ENCODE data around the gene GRPEL2. TPM values are rescaled to one million over a fixed set of nuclear protein-coding genes. Genes with fewer than 3 reads are reported as not detected.
A peak's percentile ranks its signal among the peaks of the same experiment; 100 is the strongest.

Gene GRPEL2
- total RNA-seq, 4 donors from 2014 or later: 6.6 to 12.4 (median 10.2) TPM

DNA sequence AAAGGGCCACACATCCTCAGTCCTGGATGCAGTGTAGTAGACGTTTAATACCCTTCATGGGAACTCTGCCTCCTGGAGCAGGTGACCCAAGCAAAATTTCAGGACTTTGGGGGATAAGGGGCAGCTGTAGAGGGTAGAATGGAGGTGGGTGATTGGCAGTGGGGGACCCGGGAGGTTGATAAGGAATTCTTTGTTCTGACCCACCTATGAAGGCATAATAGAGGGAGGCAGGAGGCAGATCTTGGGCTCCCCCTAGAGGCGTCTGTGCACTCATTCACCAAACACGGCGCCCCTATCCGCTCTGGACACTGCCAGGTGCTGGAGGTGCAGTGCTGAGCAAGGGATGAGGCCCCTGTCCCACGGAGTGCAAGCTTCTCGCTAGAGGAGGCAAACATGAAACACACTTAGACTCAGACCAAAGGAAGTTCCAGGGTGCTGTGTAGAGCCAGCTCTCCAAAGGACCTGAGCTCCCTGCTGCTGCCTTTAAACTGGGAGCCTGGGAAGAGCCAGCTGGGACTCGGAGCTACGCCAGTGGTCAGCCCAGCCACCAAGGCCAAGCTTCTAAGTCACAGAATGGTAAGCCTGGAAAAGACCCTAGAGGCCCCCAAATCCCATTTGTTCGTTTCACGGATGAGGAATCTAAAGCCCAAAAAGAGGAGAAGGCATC, 26.1 kb downstream of the GRPEL2 start:
- WGBS, 2 donors: 38 to 49% methylated on average over 12 of the region's 12 CpGs
- no peak overlapping the region for H3K4me3 ChIP-seq (ENCODE audit: low read depth, poor library complexity, severe bottlenecking)
- intact Hi-C loops (cut with DNase I; ENCODE audit: low total_unique reads): loop anchor here (5.0 kb wide), 1 partner anchor 54 kb away; no protein-coding TSS in a partner anchor
- DNase-seq (ENCODE audit: low spot score in 2 of 2): peak in 1 of 2 donors; percentile 90
- TF ChIP-seq CTCF (IDR thresholded peaks at IDR 0.05): no peak
- TF ChIP-seq POLR2A (IDR thresholded peaks at IDR 0.05): no peak

DNA sequence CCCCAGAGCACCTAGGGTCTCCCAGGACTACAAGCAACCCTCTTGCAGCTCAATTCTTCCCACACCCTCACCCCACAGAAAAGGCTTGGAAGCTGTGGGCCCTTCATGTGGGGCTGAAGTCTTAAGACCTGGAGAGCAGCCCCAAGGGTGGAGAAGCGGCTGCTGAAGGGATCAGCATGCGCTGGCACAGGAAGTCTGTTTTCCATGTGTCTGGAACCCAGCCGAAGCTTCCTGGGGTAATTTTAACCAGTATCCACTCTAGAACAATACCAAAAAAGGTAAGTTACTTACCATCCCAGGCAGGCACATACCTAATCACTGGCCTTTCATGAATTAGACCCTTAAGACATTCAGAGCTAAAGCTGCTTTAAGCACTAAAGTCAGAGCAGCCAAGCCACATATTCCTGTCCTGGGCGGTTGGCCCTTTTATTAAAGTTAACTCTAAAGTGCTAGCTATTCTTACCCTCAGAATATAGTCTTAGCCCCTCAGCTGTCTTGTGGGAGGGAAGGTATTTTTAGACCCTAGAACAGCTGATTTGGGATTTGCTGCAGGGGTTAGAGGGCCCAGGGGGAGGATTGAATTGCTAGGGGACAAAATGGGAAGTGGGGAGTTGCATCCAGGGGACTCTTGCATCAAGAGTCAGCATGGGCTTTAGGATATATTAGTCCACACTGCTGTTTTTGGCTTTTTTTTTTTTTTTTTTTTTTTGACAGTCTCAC, 26.9 kb downstream of the GRPEL2 start:
- no peak overlapping the region for H3K4me3 ChIP-seq (ENCODE audit: low read depth, poor library complexity, severe bottlenecking)
- intact Hi-C loops (cut with DNase I; ENCODE audit: low total_unique reads): loop anchor here (5.0 kb wide), 1 partner anchor 55 kb away; no protein-coding TSS in a partner anchor
- WGBS, 2 donors: 47 to 70% methylated on average over 4 of the region's 4 CpGs
- peak in 1 of 2 donors; percentile 42 for DNase-seq (ENCODE audit: low spot score in 2 of 2)
- TF ChIP-seq CTCF (IDR thresholded peaks at IDR 0.05) (no peak), POLR2A (IDR thresholded peaks at IDR 0.05) (no peak)

DNA sequence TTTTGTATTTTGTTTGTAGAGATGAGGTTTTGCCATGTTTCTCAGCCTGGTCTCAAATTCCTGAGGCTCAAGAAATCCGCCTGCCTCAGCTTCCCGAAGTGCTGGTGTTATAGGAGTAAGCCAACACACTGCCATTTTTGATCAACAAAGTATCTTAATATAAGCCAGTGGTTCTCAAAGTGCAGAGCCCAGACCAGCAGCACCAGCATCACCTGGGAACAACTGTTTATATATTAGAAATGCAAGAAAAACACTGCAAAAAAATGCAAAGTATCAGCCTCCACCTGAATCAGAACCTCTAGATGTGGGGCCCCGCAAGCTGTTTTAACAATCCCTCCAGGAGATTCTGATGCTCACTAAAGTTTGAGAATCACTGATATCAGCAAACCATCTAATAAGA, 27.6 kb downstream of the GRPEL2 start:
- intact Hi-C loops (cut with DNase I; ENCODE audit: low total_unique reads): loop anchor here (5.0 kb wide), 1 partner anchor 56 kb away; no protein-coding TSS in a partner anchor
- peak in 1 of 2 donors; percentile 23 for DNase-seq (ENCODE audit: low spot score in 2 of 2)
- H3K4me3 ChIP-seq (ENCODE audit: low read depth, poor library complexity, severe bottlenecking): no peak overlapping the region
- TF ChIP-seq CTCF (IDR thresholded peaks at IDR 0.05) (no peak), POLR2A (IDR thresholded peaks at IDR 0.05) (no peak)
- 96 to 97% methylated on average over 3 of the region's 3 CpGs for WGBS, 2 donors

DNA sequence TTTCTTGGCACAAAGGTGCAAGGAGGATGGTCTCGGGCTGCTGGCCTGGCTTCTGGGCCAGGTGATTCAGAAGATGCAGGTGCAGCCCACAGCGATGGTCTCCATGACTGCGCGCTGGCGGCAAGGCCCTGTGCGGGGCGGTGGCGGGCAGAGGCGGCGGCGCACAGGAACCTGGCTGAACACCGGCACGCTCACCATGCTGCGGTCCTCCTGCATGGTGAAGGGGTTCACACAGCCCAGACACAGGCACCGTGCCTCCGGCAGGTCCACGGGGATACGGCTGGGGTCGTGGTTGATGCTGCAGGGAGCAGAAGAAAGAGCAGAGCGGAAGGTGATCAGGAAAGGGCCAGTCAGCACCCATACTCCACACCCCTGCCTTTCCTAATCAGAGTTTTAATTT, 29.0 kb downstream of the GRPEL2 start:
- intact Hi-C loops (cut with DNase I; ENCODE audit: low total_unique reads): loop anchor here (5.0 kb wide), 1 partner anchor 57 kb away; no protein-coding TSS in a partner anchor
- WGBS, 2 donors: 94 to 99% methylated on average over 20 of the region's 20 CpGs
- DNase-seq (ENCODE audit: low spot score in 2 of 2): peak in 1 of 2 donors; percentile 56
- TF ChIP-seq CTCF (IDR thresholded peaks at IDR 0.05): no peak
- no peak for TF ChIP-seq POLR2A (IDR thresholded peaks at IDR 0.05)
- no peak overlapping the region for H3K4me3 ChIP-seq (ENCODE audit: low read depth, poor library complexity, severe bottlenecking)

DNA sequence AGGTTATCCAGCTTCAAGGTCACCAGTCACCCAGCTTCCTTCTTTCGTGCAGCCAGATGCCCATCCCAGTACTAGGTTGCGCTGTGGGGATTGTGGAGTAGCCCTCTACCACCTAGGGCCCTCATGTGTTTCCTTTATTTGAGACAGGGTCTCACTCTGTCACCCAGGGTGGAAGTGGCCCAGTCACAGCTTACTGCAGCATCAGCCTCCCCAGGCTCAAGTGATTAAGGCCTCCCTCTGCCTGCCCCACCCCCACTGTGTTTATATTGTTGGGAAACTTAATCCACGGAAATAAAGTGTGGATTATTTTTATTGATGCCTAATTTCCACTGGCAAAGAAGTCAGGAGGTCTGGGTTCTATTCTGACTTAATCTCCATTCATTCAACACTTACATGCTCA, 29.5 kb downstream of the GRPEL2 start:
- intact Hi-C loops (cut with DNase I; ENCODE audit: low total_unique reads): loop anchor here (5.0 kb wide), 1 partner anchor 58 kb away; no protein-coding TSS in a partner anchor
- no peak overlapping the region for H3K4me3 ChIP-seq (ENCODE audit: low read depth, poor library complexity, severe bottlenecking)
- TF ChIP-seq POLR2A (IDR thresholded peaks at IDR 0.05) (no peak), CTCF (IDR thresholded peaks at IDR 0.05) (no peak)
- 80% methylated on average over 3 of the region's 3 CpGs for whole genome bisulfite sequencing, 2 donors
- peak in 1 of 2 donors; percentile 15 for DNase-seq (ENCODE audit: low spot score in 2 of 2)
